ENCODE measurements around the gene CCDC24. TPM values are rescaled to one million over a fixed set of nuclear protein-coding genes. Genes with fewer than 3 reads are reported as not detected.

Gene CCDC24
- total RNA-seq, 2 donors from 2014 or later = 4.5 to 24.0 TPM

GRCh38 chr1:43998000-43998378 is 6.6 kb downstream of the CCDC24 start:
- H3K36me3 ChIP-seq = peaks cover 13% of the 10 kb centered on the region
- DNase-seq (ENCODE audit: low spot score) (no peak), ATAC-seq (ENCODE audit: insufficient number of reproducible peaks, low FRiP score, low read depth) (no peak)
- no peaks in the 10 kb centered on the region for H3K9me3 ChIP-seq
- TF ChIP-seq CTCF (IDR thresholded peaks at IDR 0.05) = no peak
- H3K4me1 ChIP-seq (ENCODE audit: control insufficient read depth in 1 of 2, low read depth in 2 of 2) = peaks cover 5 to 18% of the 10 kb centered on the region in 2 donors
- no peaks in the 10 kb centered on the region for H3K27me3 ChIP-seq (replicated peaks; ENCODE audit: insufficient read depth)
- H3K4me3 ChIP-seq = no peak overlapping the region
- no peak overlapping the region for H3K27ac ChIP-seq

- no peak overlapping the region for H3K4me3 ChIP-seq
- H3K9me3 ChIP-seq = no peaks in the 10 kb centered on the region
- DNase-seq (ENCODE audit: low spot score) = no peak
- peaks cover 5 to 18% of the 10 kb centered on the region in 2 donors for H3K4me1 ChIP-seq (ENCODE audit: control insufficient read depth in 1 of 2, low read depth in 2 of 2)
- TF ChIP-seq CTCF (IDR thresholded peaks at IDR 0.05) = no peak
- H3K27me3 ChIP-seq (replicated peaks; ENCODE audit: insufficient read depth) = no peaks in the 10 kb centered on the region
- ATAC-seq (ENCODE audit: insufficient number of reproducible peaks, low FRiP score, low read depth) = no peak
- H3K36me3 ChIP-seq = peaks cover 13% of the 10 kb centered on the region
- H3K27ac ChIP-seq = no peak overlapping the region
Measured at GRCh38 chr1:43999455-43999854, 8.1 kb downstream of the CCDC24 start.

DNA sequence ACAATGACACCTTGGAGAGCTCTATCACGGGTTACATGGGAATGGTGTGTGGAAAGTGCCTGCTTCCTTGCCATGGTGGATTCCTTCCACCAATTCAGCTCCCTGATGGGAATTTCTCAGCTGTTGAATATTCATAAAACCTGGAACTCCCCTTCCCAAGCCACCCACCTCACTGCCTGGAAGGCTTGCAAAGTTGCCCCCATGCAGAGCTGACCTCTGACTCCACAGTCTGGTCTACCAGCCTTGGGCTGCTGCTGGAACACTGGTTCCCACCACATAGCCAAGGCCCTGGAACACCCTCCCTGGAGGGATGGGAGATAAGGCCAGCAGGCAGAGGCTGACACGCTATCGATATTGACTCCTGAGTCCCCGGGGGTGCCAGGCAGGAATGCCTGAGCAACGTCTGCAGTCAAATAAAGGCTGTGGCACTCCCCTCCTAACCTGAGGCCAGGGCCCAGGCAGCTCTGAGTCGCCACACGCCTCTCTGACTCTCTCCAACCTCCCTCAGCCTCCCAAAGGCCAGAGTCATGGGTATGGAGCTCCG is 8.8 kb downstream of the CCDC24 start:
- H3K27ac ChIP-seq = no peak overlapping the region
- TF ChIP-seq CTCF (IDR thresholded peaks at IDR 0.05) = no peak
- ATAC-seq (ENCODE audit: insufficient number of reproducible peaks, low FRiP score, low read depth) = no peak
- peaks cover 5 to 18% of the 10 kb centered on the region in 2 donors for H3K4me1 ChIP-seq (ENCODE audit: control insufficient read depth in 1 of 2, low read depth in 2 of 2)
- no peaks in the 10 kb centered on the region for H3K9me3 ChIP-seq
- H3K4me3 ChIP-seq = no peak overlapping the region
- H3K36me3 ChIP-seq = peaks cover 13% of the 10 kb centered on the region
- no peak for DNase-seq (ENCODE audit: low spot score)
- H3K27me3 ChIP-seq (replicated peaks; ENCODE audit: insufficient read depth) = no peaks in the 10 kb centered on the region

GRCh38 chr1:44002165-44002564 is 10.8 kb downstream of the CCDC24 start:
- H3K4me1 ChIP-seq (ENCODE audit: control insufficient read depth in 1 of 2, low read depth in 2 of 2) = peaks cover 0 to 9% of the 10 kb centered on the region in 2 donors
- H3K9me3 ChIP-seq = no peaks in the 10 kb centered on the region
- no peaks in the 10 kb centered on the region for H3K27me3 ChIP-seq (replicated peaks; ENCODE audit: insufficient read depth)
- H3K27ac ChIP-seq = no peak overlapping the region
- H3K4me3 ChIP-seq = no peak overlapping the region
- ATAC-seq (ENCODE audit: insufficient number of reproducible peaks, low FRiP score, low read depth) = no peak
- TF ChIP-seq CTCF (IDR thresholded peaks at IDR 0.05) = no peak
- DNase-seq (ENCODE audit: low spot score) = no peak
- peaks cover 13% of the 10 kb centered on the region for H3K36me3 ChIP-seq

DNA sequence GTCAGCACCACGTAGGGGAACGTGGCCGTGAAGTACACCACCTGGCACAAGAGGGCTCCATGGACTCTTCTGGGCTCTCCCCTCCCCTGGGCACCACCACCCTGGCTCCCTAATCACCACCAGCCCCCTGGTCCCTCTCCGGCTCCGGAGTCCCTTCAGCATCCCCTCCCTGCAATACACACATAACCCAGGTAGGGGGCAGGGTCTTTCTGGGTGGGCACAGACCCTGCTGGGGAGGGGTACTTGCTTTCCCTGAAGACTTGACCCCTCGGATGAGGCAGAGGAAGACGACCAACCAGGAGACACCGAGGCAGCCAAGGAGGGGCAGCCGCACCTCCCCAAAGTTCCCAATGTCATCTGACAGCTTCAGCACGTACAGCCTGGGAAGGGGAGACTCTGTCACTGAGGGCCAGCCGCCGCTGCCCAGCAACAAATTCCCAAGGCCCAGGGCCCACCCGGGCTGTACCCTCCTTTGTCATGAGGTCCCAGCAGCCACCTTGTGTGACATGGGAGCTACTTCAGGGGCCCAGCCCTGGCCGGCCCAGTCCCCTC is 11.3 kb downstream of the CCDC24 start:
- Histone ChIP-seq H3K4me3 (no peak overlapping the region), H3K27me3 (replicated peaks; ENCODE audit: insufficient read depth) (no peaks in the 10 kb centered on the region), H3K9me3 (no peaks in the 10 kb centered on the region), H3K4me1 (ENCODE audit: control insufficient read depth in 1 of 2, low read depth in 2 of 2) (peaks cover 0 to 4% of the 10 kb centered on the region in 2 donors), H3K27ac (no peak overlapping the region), H3K36me3 (peaks cover 13% of the 10 kb centered on the region)
- DNase-seq (ENCODE audit: low spot score) (no peak), ATAC-seq (ENCODE audit: insufficient number of reproducible peaks, low FRiP score, low read depth) (no peak)
- TF ChIP-seq CTCF (IDR thresholded peaks at IDR 0.05) = peak; percentile 12

All from thoracic aorta (tissue), 2 donors.